Activated CD4-positive, alpha-beta T cell treated with anti-CD3 and anti-CD28 coated beads, Interleukin-10, Interleukin-2, amounts not matched to agents 100 ng/mL and 50 ng/mL, durations not matched to agents 16 hours and 8 hours (primary cell): Measurements from ENCODE around the gene FGG.

Experiments used
- DNase-seq: peaks from one replicate; pipeline ENCODE4 v3.0.0-alpha.2; 2020

The FGG gene

GRCh38 chr4:154584259-154584658, 28.2 kb downstream of the FGG start:
- DNase-seq = no peak

- DNase-seq = no peak
Measured at GRCh38 chr4:154583677-154584076, 28.8 kb downstream of the FGG start.

- no peak for DNase-seq
Measured at GRCh38 chr4:154583230-154583629, 29.2 kb downstream of the FGG start.

- no peak for DNase-seq
Measured at GRCh38 chr4:154582723-154583122, 29.7 kb downstream of the FGG start.

GRCh38 chr4:154579927-154580326, 32.5 kb downstream of the FGG start:
- DNase-seq = no peak

GRCh38 chr4:154578919-154579318, 33.5 kb downstream of the FGG start:
- DNase-seq = no peak

- no peak for DNase-seq
Measured at GRCh38 chr4:154577324-154577723, 35.1 kb downstream of the FGG start.

- no peak for DNase-seq
Measured at GRCh38 chr4:154574311-154574710, 38.1 kb downstream of the FGG start.

- no peak for DNase-seq
Measured at GRCh38 chr4:154573190-154573870, 39.1 kb downstream of the FGG start.

- no peak for DNase-seq
Measured at GRCh38 chr4:154569584-154569983, 42.9 kb downstream of the FGG start.

- DNase-seq = no peak
Measured at GRCh38 chr4:154569028-154569427, 43.4 kb downstream of the FGG start.

GRCh38 chr4:154566639-154567204, 45.7 kb downstream of the FGG start:
- no peak for DNase-seq

GRCh38 chr4:154565704-154566103, 46.8 kb downstream of the FGG start:
- no peak for DNase-seq

- DNase-seq = no peak
Measured at GRCh38 chr4:154564311-154564710, 48.1 kb downstream of the FGG start.

- DNase-seq = no peak
Measured at GRCh38 chr4:154562697-154563254, 49.7 kb downstream of the FGG start, which contains the start of gene FGB. TSS of gene FGB (plus strand) at chr4:154563011. CDS start at chr4:154563019, 8 bp downstream.

GRCh38 chr4:154560824-154561231, 51.6 kb downstream of the FGG start:
- no peak for DNase-seq

- no peak for DNase-seq
Measured at GRCh38 chr4:154560419-154560801, 52.0 kb downstream of the FGG start.

GRCh38 chr4:154559494-154560418, 52.7 kb downstream of the FGG start:
- DNase-seq = peak; percentile 23

- DNase-seq = no peak
Measured at GRCh38 chr4:154559141-154559493, 53.3 kb downstream of the FGG start.
